GM18498 (cell line): ENCODE measurements around the gene MRAS.

Experiments used
- ATAC-seq: cut with Tn5 transposase; IDR thresholded peaks from one replicate; pipeline ENCODE4 v1.9.1; 2021; ENCODE audit warnings: mild to moderate bottlenecking, moderate library complexity; ENCODE audit not compliant: unreplicated experiment

Gene MRAS

GRCh38 chr3:138384976-138385375 is 36.6 kb downstream of the MRAS start:
- no peak for ATAC-seq

- ATAC-seq = no peak
Observed at GRCh38 chr3:138389144-138389601, 40.8 kb downstream of the MRAS start.

GRCh38 chr3:138389841-138390581 is 41.6 kb downstream of the MRAS start:
- no peak for ATAC-seq

GRCh38 chr3:138390582-138390932 is 42.2 kb downstream of the MRAS start:
- no peak for ATAC-seq

- ATAC-seq = no peak
Observed at GRCh38 chr3:138394156-138394555, 45.8 kb downstream of the MRAS start.

- no peak for ATAC-seq
Observed at GRCh38 chr3:138394686-138395085, 46.3 kb downstream of the MRAS start.

- ATAC-seq = no peak
Observed at GRCh38 chr3:138395865-138396751, 47.7 kb downstream of the MRAS start.

GRCh38 chr3:138396752-138397410 is 48.5 kb downstream of the MRAS start:
- ATAC-seq = no peak

- no peak for ATAC-seq
Observed at GRCh38 chr3:138397983-138398382, 49.6 kb downstream of the MRAS start.

- ATAC-seq = no peak
Observed at GRCh38 chr3:138398791-138399575, 50.6 kb downstream of the MRAS start.

GRCh38 chr3:138399766-138400165 is 51.4 kb downstream of the MRAS start:
- no peak for ATAC-seq

- ATAC-seq = no peak
Observed at GRCh38 chr3:138400651-138401070, 52.3 kb downstream of the MRAS start.

GRCh38 chr3:138401834-138402233 is 53.5 kb downstream of the MRAS start:
- ATAC-seq = no peak

- no peak for ATAC-seq
Observed at GRCh38 chr3:138404121-138404520, 55.7 kb downstream of the MRAS start.

- no peak for ATAC-seq
Observed at GRCh38 chr3:138405001-138405400, 56.6 kb downstream of the MRAS start.

GRCh38 chr3:138405486-138405885 is 57.1 kb downstream of the MRAS start:
- no peak for ATAC-seq

GRCh38 chr3:138406606-138407005 is 58.2 kb downstream of the MRAS start:
- no peak for ATAC-seq

GRCh38 chr3:138407236-138407907 is 59.0 kb downstream of the MRAS start:
- no peak for ATAC-seq

GRCh38 chr3:138408751-138409570 is 60.6 kb downstream of the MRAS start:
- no peak for ATAC-seq
